Gastrocnemius medialis (tissue), 4 donors: ENCODE data around the gene DISC1.

Experiments
- POLR2A ChIP-seq, 2 donors: fragments of 450-650 bp; IDR thresholded peaks; one replicate each; pipeline ENCODE4 v1.6.1; 2017; ENCODE audit warnings: antibody characterized with exemption in 2 of 2, mild to moderate bottlenecking in 2 of 2, moderate library complexity in 2 of 2
- TF ChIP-seq, protein P1 (sequence below), 5 experiments: fragments of 450-650 bp in 3 of 5; fragments of 200-600 bp in 2 of 5; sonication (generic) in 2 of 5; IDR thresholded peaks in 4 of 5; conservative IDR thresholded peaks in 1 of 5; 1 replicate in 4 of 5; 2 replicates in 1 of 5; pipeline ENCODE4 v1.5.1; 2016 to 2019; ENCODE audit warnings: antibody characterized with exemption in 5 of 5, mild to moderate bottlenecking in 3 of 5, moderate library complexity in 3 of 5

DNA sequence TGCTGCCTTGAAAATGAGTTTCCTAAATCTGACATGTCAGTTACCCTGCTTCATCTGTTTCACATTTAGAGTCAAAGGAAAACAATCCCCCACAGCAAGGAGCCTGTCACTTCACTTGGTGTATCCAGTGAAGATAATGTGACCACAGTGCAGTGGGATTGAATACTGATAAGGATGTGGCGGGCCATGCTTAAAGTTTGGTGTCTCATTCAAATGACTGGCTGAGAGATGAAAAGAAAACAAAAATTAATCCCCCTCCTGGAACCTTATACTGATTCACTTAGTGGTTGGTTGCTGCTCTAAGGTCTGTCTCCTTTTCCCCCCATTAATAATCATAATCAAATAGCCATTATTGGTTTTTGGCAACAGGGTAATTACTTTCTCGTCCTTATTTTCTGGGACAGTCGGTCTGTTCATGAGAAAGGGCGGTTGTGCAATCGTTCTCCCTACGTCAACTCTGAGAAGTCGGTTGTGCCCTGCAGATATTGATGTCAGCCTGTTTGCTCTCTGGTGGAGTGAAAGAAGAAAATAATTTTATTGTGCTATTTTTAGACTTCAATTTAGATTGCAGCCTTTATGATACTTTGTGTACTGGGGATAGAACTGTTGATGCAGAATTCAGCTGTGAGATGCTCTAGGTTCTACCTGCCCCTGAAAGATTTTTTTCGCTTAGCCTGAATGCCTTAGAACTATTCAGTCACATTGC lies 360.2 kb downstream of the DISC1 start:
- TF ChIP-seq, protein P1, sequence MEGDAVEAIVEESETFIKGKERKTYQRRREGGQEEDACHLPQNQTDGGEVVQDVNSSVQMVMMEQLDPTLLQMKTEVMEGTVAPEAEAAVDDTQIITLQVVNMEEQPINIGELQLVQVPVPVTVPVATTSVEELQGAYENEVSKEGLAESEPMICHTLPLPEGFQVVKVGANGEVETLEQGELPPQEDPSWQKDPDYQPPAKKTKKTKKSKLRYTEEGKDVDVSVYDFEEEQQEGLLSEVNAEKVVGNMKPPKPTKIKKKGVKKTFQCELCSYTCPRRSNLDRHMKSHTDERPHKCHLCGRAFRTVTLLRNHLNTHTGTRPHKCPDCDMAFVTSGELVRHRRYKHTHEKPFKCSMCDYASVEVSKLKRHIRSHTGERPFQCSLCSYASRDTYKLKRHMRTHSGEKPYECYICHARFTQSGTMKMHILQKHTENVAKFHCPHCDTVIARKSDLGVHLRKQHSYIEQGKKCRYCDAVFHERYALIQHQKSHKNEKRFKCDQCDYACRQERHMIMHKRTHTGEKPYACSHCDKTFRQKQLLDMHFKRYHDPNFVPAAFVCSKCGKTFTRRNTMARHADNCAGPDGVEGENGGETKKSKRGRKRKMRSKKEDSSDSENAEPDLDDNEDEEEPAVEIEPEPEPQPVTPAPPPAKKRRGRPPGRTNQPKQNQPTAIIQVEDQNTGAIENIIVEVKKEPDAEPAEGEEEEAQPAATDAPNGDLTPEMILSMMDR (IDR thresholded peaks at IDR 0.05 in 4 of 5, conservative IDR thresholded peaks at IDR 0.05 in 1 of 5): no peak
- no peak for TF ChIP-seq POLR2A (IDR thresholded peaks at IDR 0.05)
